ENCODE data around the gene CRABP1. TPM values are rescaled to one million over a fixed set of nuclear protein-coding genes. Genes with fewer than 3 reads are reported as not detected.

CRABP1 gene
- total and polyA plus RNA-seq, 10 donors = 3.5 to 159 (median 29.8) TPM

- TF ChIP-seq POLR2A (IDR thresholded peaks at IDR 0.05) = no peak
- no peak for TF ChIP-seq CTCF (IDR thresholded peaks at IDR 0.05 in 8 of 11, conservative IDR thresholded peaks at IDR 0.05 in 3 of 11)
- TF ChIP-seq POLR2AphosphoS5 (IDR thresholded peaks at IDR 0.05) = no peak
- H3K36me3 ChIP-seq = no peaks in the 10 kb centered on the region
- intact Hi-C loops (cut with DNase I; ENCODE audit: low total_unique reads) = loop anchor here (2.0 kb wide), 1 partner anchor 115 kb away; no protein-coding TSS in a partner anchor
- no peak overlapping the region for H3K4me3 ChIP-seq
- H3K27me3 ChIP-seq (replicated peaks in 1 of 7) = peaks cover 0 to 25% (median 5%) of the 10 kb centered on the region in 7 donors
- H3K27ac ChIP-seq = no peak overlapping the region
- 47 to 69% (median 55%) methylated on average over 6 of the region's 6 CpGs for WGBS, 5 donors
- no peaks in the 10 kb centered on the region for H3K9me3 ChIP-seq
- H3K4me1 ChIP-seq = peaks cover 0 to 8% (median 4%) of the 10 kb centered on the region in 6 donors
- no peak for DNase-seq
Observed at GRCh38 chr15:78307976-78308375, 32.2 kb upstream of the CRABP1 start.

GRCh38 chr15:78308422-78309032 lies 31.6 kb upstream of the CRABP1 start:
- Histone ChIP-seq H3K4me1 (peaks cover 0 to 8% (median 4%) of the 10 kb centered on the region in 6 donors), H3K27ac (no peak overlapping the region), H3K4me3 (no peak overlapping the region), H3K36me3 (no peaks in the 10 kb centered on the region), H3K27me3 (replicated peaks in 1 of 7) (peaks cover 0 to 25% (median 5%) of the 10 kb centered on the region in 7 donors), H3K9me3 (no peaks in the 10 kb centered on the region)
- intact Hi-C loops (cut with DNase I; ENCODE audit: low total_unique reads) = loop anchor here (2.0 kb wide), 1 partner anchor 114 kb away; no protein-coding TSS in a partner anchor
- WGBS, 5 donors = 17 to 23% (median 19%) methylated on average over 7 to 9 of the region's 9 CpGs
- peak; percentile 83 for DNase-seq
- TF ChIP-seq POLR2A (IDR thresholded peaks at IDR 0.05) = no peak
- peak in 1 of 3 donors; percentile 25 for TF ChIP-seq POLR2AphosphoS5 (IDR thresholded peaks at IDR 0.05)
- peak; percentile 37 to 77 (median 65) for TF ChIP-seq CTCF (IDR thresholded peaks at IDR 0.05 in 8 of 11, conservative IDR thresholded peaks at IDR 0.05 in 3 of 11)

GRCh38 chr15:78311292-78311691 lies 28.9 kb upstream of the CRABP1 start:
- DNase-seq = no peak
- H3K36me3 ChIP-seq = no peaks in the 10 kb centered on the region
- 77 to 92% (median 85%) methylated on average over 3 of the region's 3 CpGs for WGBS, 5 donors
- no peak for TF ChIP-seq CTCF (IDR thresholded peaks at IDR 0.05 in 8 of 11, conservative IDR thresholded peaks at IDR 0.05 in 3 of 11)
- no peak for TF ChIP-seq POLR2A (IDR thresholded peaks at IDR 0.05)
- no peak for TF ChIP-seq POLR2AphosphoS5 (IDR thresholded peaks at IDR 0.05)
- intact Hi-C loops (cut with DNase I; ENCODE audit: low total_unique reads) = no loop called here
- H3K4me1 ChIP-seq = peaks cover 0 to 8% (median 4%) of the 10 kb centered on the region in 6 donors
- H3K9me3 ChIP-seq = no peaks in the 10 kb centered on the region
- H3K27ac ChIP-seq = no peak overlapping the region
- peaks cover 0 to 15% (median 5%) of the 10 kb centered on the region in 7 donors for H3K27me3 ChIP-seq (replicated peaks in 1 of 7)
- no peak overlapping the region for H3K4me3 ChIP-seq

GRCh38 chr15:78312536-78312935 lies 27.6 kb upstream of the CRABP1 start:
- H3K36me3 ChIP-seq = no peaks in the 10 kb centered on the region
- no peak overlapping the region for H3K27ac ChIP-seq
- DNase-seq = no peak
- no peaks in the 10 kb centered on the region for H3K9me3 ChIP-seq
- intact Hi-C loops (cut with DNase I; ENCODE audit: low total_unique reads) = no loop called here
- 76 to 87% (median 83%) methylated on average over 4 of the region's 4 CpGs for WGBS, 5 donors
- TF ChIP-seq POLR2A (IDR thresholded peaks at IDR 0.05) (no peak), POLR2AphosphoS5 (IDR thresholded peaks at IDR 0.05) (no peak), CTCF (IDR thresholded peaks at IDR 0.05 in 8 of 11, conservative IDR thresholded peaks at IDR 0.05 in 3 of 11) (no peak)
- H3K4me1 ChIP-seq = peaks cover 0 to 8% (median 4%) of the 10 kb centered on the region in 6 donors
- H3K4me3 ChIP-seq = no peak overlapping the region
- H3K27me3 ChIP-seq (replicated peaks in 1 of 7) = peaks cover 0 to 15% (median 5%) of the 10 kb centered on the region in 7 donors

All from spleen (tissue), 11 donors.